WTC11 (cell line): Measurements from ENCODE around the gene SEPTIN10. TPM values are rescaled to one million over a fixed set of nuclear protein-coding genes. Genes with fewer than 3 reads are reported as not detected.
A peak's percentile ranks its signal among the peaks of the same experiment; 100 is the strongest.

ENCODE experiments used
- ATAC-seq: fragments of 200-7000 bp; cut with Tn5 transposase; 2 replicates; pipeline ENCODE4 v1.10.0; 2021; ENCODE audit warnings: mild to moderate bottlenecking, moderate library complexity
- CTCF ChIA-PET: fragments of 300-600 bp; sonication (Branson Sonifier 250); formaldehyde crosslinking; loops from one replicate; lab custom pipeline; 2021; ENCODE audit warnings: antibody characterized with exemption; lab: Charles Lee
- POLR2A ChIA-PET: fragments of 350-600 bp; sonication (Branson Sonifier 250); formaldehyde crosslinking; loops from one replicate; lab custom pipeline; 2021; ENCODE audit warnings: antibody characterized with exemption; lab: Charles Lee
- DNase-seq: peaks from one replicate; pipeline ENCODE4 v3.0.0; 2021; ENCODE audit warnings: low spot score
- H3K27ac Mint-ChIP-seq: 2 replicates; pipeline ENCODE4 v1.8.0; 2021; ENCODE audit warnings: mixed read lengths
- H3K27me3 Mint-ChIP-seq: 2 replicates; pipeline ENCODE4 v1.8.0; 2021; ENCODE audit warnings: low read depth, mild to moderate bottlenecking, moderate library complexity, mixed read lengths
- H3K36me3 Mint-ChIP-seq: 2 replicates; pipeline ENCODE4 v1.8.0; 2021; ENCODE audit warnings: mixed read lengths
- H3K4me1 Mint-ChIP-seq: 2 replicates; pipeline ENCODE4 v1.8.0; 2022; ENCODE audit warnings: mixed read lengths
- H3K4me3 Mint-ChIP-seq: 2 replicates; pipeline ENCODE4 v1.8.0; 2021; ENCODE audit warnings: mild to moderate bottlenecking, moderate library complexity, mixed read lengths
- H3K9me3 Mint-ChIP-seq: 2 replicates; pipeline ENCODE4 v1.8.0; 2021; ENCODE audit warnings: mixed read lengths
- CBFB ChIP-seq: sonication (generic); formaldehyde crosslinking; IDR thresholded peaks from 2 replicates; pipeline ENCODE4 v1.8.1; 2022; ENCODE audit warnings: mild to moderate bottlenecking, low read depth, missing genetic modification reagents
- ELF4 ChIP-seq: sonication (generic); formaldehyde crosslinking; IDR thresholded peaks from 2 replicates; pipeline ENCODE4 v1.8.1; 2022; ENCODE audit warnings: low read depth, mild to moderate bottlenecking, moderate library complexity, missing genetic modification reagents
- NFYB ChIP-seq: sonication (generic); formaldehyde crosslinking; conservative IDR thresholded peaks from 2 replicates; pipeline ENCODE4 v1.8.0; 2022; ENCODE audit warnings: low read depth, missing genetic modification reagents
- RELA ChIP-seq: sonication (generic); formaldehyde crosslinking; IDR thresholded peaks from 2 replicates; pipeline ENCODE4 v1.8.1; 2022; ENCODE audit warnings: missing genetic modification reagents, mild to moderate bottlenecking, borderline replicate concordance
- SMAD3 ChIP-seq: sonication (generic); formaldehyde crosslinking; IDR thresholded peaks from 2 replicates; pipeline ENCODE4 v1.8.0; 2022; ENCODE audit warnings: missing genetic modification reagents, mild to moderate bottlenecking, borderline replicate concordance
- ZNF138 ChIP-seq: sonication (generic); formaldehyde crosslinking; conservative IDR thresholded peaks from 2 replicates; pipeline ENCODE4 v1.8.1; 2022; ENCODE audit warnings: mild to moderate bottlenecking, moderate library complexity, missing genetic modification reagents
- ZNF219 ChIP-seq: sonication (generic); formaldehyde crosslinking; IDR thresholded peaks from 2 replicates; pipeline ENCODE4 v1.8.0; 2023; ENCODE audit warnings: missing genetic modification reagents, mild to moderate bottlenecking, borderline replicate concordance
- ZNF396 ChIP-seq: fragments of 250-450 bp; sonication (Bioruptor Pico); IDR thresholded peaks from 2 replicates; pipeline ENCODE4 v1.8.0; 2021; ENCODE audit warnings: mild to moderate bottlenecking, moderate library complexity, borderline replicate concordance
- total RNA-seq: library from RNA; stranded (reverse); gene quantifications from 3 replicates; pipeline ENCODE4 v1.2.3, GENCODE V29; 2021
- TF ChIP-seq, protein P1 (sequence below): sonication (generic); formaldehyde crosslinking; IDR thresholded peaks from 2 replicates; pipeline ENCODE4 v1.8.1; 2023; ENCODE audit warnings: mild to moderate bottlenecking, missing genetic modification reagents, borderline replicate concordance
- TF ChIP-seq, protein P2 (sequence below): sonication (generic); formaldehyde crosslinking; IDR thresholded peaks from 2 replicates; pipeline ENCODE4 v1.8.1; 2022; ENCODE audit warnings: low read depth, missing genetic modification reagents, borderline replicate concordance
- TF ChIP-seq, protein P3 (sequence below): sonication (generic); formaldehyde crosslinking; IDR thresholded peaks from 2 replicates; pipeline ENCODE4 v1.8.0; 2023; ENCODE audit warnings: missing genetic modification reagents, mild to moderate bottlenecking, borderline replicate concordance
- TF ChIP-seq, protein P4 (sequence below): fragments of 200-600 bp; IDR thresholded peaks from 2 replicates; pipeline ENCODE4 v1.8.0; 2022; ENCODE audit warnings: antibody characterized with exemption

The SEPTIN10 gene
- total RNA-seq, 1 experiment from 2014 or later, result 86.8 TPM

DNA sequence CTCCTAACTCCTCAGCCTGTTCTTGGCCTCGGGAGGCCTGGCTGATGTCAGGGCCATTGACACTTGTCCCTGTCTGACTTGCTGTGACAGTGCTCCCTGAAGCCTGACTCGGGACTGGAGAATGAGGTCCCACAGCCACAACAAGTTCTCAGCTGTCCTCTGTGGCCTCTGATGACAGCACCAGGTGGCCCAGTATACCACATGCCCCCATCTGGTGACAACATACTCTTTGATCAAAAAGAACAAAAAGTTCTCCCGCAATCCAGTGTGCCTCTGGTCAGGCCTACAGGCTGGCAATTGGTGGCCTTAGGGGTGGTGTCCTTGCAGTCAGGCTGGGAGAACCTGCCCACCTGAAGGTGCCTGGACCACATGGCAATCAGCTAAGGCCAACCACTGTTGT lies 102.6 kb downstream of the SEPTIN10 start:
- no peak overlapping the region for H3K27ac Mint-ChIP-seq
- DNase-seq (no peak), ATAC-seq (no peak)
- peaks cover 3% of the 10 kb centered on the region for H3K9me3 Mint-ChIP-seq
- H3K36me3 Mint-ChIP-seq, result no peaks in the 10 kb centered on the region
- TF ChIP-seq SMAD3 (no peak), ZNF219 (CRISPR knock-in tag) (no peak), ELF4 (no peak), ZNF138 (CRISPR knock-in tag) (no peak), ZNF396 (CRISPR knock-in tag) (no peak)
- TF ChIP-seq, protein P1, sequence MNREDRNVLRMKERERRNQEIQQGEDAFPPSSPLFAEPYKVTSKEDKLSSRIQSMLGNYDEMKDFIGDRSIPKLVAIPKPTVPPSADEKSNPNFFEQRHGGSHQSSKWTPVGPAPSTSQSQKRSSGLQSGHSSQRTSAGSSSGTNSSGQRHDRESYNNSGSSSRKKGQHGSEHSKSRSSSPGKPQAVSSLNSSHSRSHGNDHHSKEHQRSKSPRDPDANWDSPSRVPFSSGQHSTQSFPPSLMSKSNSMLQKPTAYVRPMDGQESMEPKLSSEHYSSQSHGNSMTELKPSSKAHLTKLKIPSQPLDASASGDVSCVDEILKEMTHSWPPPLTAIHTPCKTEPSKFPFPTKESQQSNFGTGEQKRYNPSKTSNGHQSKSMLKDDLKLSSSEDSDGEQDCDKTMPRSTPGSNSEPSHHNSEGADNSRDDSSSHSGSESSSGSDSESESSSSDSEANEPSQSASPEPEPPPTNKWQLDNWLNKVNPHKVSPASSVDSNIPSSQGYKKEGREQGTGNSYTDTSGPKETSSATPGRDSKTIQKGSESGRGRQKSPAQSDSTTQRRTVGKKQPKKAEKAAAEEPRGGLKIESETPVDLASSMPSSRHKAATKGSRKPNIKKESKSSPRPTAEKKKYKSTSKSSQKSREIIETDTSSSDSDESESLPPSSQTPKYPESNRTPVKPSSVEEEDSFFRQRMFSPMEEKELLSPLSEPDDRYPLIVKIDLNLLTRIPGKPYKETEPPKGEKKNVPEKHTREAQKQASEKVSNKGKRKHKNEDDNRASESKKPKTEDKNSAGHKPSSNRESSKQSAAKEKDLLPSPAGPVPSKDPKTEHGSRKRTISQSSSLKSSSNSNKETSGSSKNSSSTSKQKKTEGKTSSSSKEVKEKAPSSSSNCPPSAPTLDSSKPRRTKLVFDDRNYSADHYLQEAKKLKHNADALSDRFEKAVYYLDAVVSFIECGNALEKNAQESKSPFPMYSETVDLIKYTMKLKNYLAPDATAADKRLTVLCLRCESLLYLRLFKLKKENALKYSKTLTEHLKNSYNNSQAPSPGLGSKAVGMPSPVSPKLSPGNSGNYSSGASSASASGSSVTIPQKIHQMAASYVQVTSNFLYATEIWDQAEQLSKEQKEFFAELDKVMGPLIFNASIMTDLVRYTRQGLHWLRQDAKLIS, result no peak
- TF ChIP-seq, protein P2, sequence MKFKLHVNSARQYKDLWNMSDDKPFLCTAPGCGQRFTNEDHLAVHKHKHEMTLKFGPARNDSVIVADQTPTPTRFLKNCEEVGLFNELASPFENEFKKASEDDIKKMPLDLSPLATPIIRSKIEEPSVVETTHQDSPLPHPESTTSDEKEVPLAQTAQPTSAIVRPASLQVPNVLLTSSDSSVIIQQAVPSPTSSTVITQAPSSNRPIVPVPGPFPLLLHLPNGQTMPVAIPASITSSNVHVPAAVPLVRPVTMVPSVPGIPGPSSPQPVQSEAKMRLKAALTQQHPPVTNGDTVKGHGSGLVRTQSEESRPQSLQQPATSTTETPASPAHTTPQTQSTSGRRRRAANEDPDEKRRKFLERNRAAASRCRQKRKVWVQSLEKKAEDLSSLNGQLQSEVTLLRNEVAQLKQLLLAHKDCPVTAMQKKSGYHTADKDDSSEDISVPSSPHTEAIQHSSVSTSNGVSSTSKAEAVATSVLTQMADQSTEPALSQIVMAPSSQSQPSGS (CRISPR knock-in tag), result no peak
- TF ChIP-seq, protein P3, sequence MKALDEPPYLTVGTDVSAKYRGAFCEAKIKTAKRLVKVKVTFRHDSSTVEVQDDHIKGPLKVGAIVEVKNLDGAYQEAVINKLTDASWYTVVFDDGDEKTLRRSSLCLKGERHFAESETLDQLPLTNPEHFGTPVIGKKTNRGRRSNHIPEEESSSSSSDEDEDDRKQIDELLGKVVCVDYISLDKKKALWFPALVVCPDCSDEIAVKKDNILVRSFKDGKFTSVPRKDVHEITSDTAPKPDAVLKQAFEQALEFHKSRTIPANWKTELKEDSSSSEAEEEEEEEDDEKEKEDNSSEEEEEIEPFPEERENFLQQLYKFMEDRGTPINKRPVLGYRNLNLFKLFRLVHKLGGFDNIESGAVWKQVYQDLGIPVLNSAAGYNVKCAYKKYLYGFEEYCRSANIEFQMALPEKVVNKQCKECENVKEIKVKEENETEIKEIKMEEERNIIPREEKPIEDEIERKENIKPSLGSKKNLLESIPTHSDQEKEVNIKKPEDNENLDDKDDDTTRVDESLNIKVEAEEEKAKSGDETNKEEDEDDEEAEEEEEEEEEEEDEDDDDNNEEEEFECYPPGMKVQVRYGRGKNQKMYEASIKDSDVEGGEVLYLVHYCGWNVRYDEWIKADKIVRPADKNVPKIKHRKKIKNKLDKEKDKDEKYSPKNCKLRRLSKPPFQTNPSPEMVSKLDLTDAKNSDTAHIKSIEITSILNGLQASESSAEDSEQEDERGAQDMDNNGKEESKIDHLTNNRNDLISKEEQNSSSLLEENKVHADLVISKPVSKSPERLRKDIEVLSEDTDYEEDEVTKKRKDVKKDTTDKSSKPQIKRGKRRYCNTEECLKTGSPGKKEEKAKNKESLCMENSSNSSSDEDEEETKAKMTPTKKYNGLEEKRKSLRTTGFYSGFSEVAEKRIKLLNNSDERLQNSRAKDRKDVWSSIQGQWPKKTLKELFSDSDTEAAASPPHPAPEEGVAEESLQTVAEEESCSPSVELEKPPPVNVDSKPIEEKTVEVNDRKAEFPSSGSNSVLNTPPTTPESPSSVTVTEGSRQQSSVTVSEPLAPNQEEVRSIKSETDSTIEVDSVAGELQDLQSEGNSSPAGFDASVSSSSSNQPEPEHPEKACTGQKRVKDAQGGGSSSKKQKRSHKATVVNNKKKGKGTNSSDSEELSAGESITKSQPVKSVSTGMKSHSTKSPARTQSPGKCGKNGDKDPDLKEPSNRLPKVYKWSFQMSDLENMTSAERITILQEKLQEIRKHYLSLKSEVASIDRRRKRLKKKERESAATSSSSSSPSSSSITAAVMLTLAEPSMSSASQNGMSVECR (CRISPR knock-in tag), result no peak
- CTCF ChIA-PET, result interaction anchor here (0.7 to 2.0 kb wide), 20 partner anchors 10 to 383 kb away, joined by 3 to 17 read pairs (median 6); partner anchors contain the start of gene SH3RF3
- H3K27me3 Mint-ChIP-seq, result no peaks in the 10 kb centered on the region
- H3K4me1 Mint-ChIP-seq, result no peaks in the 10 kb centered on the region
- H3K4me3 Mint-ChIP-seq, result no peak overlapping the region
- POLR2A ChIA-PET, result no interaction called here

DNA sequence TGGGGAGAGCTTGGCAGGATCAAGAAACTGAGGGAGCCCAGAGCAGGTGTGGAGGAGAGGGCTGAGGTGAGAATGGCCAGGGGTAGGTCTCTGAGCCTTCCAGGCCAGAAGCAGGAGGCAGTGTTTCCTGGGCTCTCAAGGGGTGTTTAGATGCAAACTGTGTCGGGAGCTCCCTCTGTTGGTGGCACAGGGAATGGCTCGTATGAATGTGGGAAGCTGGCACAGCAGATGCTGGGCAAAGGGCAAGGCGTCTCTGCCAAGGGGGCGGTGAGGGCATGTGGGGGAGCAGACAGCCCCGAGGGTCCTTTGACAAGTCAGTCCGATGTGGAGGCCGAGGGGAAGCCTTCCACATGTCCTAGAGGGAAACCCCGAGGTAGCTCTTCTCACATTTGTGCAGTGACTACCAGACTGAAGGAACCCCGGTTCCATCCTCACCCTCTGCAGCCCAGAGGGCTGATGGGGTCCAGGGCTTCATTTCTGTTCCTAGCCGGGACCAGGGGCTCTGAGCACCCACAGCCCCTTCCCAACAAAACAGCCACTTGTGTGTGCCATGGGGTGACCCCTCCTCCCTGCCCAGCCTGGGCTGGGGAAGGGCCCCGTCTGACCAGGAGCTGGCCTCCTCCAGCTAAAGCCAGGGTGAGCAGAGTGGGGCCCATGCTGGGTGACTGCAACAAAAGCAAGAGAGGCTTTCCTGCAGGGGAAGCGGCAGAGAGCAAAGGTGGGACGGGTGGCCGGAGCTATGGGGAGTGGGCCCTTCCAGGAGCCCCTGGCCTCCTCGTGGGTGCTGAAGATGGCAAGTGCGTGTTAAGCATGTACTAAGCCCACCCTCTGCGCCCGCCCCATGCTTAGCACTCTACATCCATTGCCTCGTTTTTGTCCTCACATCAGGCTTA lies 103.4 kb downstream of the SEPTIN10 start:
- TF ChIP-seq RELA (CRISPR knock-in tag), result no peak
- TF ChIP-seq, protein P4, sequence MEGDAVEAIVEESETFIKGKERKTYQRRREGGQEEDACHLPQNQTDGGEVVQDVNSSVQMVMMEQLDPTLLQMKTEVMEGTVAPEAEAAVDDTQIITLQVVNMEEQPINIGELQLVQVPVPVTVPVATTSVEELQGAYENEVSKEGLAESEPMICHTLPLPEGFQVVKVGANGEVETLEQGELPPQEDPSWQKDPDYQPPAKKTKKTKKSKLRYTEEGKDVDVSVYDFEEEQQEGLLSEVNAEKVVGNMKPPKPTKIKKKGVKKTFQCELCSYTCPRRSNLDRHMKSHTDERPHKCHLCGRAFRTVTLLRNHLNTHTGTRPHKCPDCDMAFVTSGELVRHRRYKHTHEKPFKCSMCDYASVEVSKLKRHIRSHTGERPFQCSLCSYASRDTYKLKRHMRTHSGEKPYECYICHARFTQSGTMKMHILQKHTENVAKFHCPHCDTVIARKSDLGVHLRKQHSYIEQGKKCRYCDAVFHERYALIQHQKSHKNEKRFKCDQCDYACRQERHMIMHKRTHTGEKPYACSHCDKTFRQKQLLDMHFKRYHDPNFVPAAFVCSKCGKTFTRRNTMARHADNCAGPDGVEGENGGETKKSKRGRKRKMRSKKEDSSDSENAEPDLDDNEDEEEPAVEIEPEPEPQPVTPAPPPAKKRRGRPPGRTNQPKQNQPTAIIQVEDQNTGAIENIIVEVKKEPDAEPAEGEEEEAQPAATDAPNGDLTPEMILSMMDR, result peak; percentile 84
- TF ChIP-seq NFYB, result no peak
- TF ChIP-seq CBFB (CRISPR knock-in tag), result 0 out of 2 replicates have a peak, but pooled peaks have one; percentile 44
- ChIA-PET CTCF (interaction anchor here (0.5 to 2.0 kb wide), 60 partner anchors 8 to 445 kb away, joined by 3 to 17 read pairs (median 4); partner anchors contain the start of gene SH3RF3), POLR2A (no interaction called here)
- Mint-ChIP-seq H3K9me3 (peaks cover 11% of the 10 kb centered on the region), H3K4me3 (no peak overlapping the region), H3K27ac (no peak overlapping the region), H3K27me3 (no peaks in the 10 kb centered on the region), H3K4me1 (no peaks in the 10 kb centered on the region), H3K36me3 (no peaks in the 10 kb centered on the region)
- peak; percentile 89 for ATAC-seq
- peak; percentile 82 for DNase-seq
